Thyroid gland (tissue), 4 donors: ENCODE measurements around the gene CELSR2.

Source experiments
- POLR2A ChIP-seq, 2 donors: fragments of 450-650 bp; IDR thresholded peaks; one replicate each; pipeline ENCODE4 v1.6.1; 2017; ENCODE audit warnings: antibody characterized with exemption in 2 of 2, mild to moderate bottlenecking in 2 of 2, moderate library complexity in 1 of 2
- TF ChIP-seq, protein P1 (sequence below), 6 experiments: fragments of 200-600 bp in 3 of 6; fragments of 450-650 bp in 3 of 6; sonication (generic) in 3 of 6; IDR thresholded peaks; one replicate each; pipeline ENCODE4 v1.5.1; 2016 to 2019; ENCODE audit warnings: antibody characterized with exemption in 6 of 6, mild to moderate bottlenecking in 2 of 6, inconsistent platforms in 1 of 6, moderate library complexity in 1 of 6

DNA sequence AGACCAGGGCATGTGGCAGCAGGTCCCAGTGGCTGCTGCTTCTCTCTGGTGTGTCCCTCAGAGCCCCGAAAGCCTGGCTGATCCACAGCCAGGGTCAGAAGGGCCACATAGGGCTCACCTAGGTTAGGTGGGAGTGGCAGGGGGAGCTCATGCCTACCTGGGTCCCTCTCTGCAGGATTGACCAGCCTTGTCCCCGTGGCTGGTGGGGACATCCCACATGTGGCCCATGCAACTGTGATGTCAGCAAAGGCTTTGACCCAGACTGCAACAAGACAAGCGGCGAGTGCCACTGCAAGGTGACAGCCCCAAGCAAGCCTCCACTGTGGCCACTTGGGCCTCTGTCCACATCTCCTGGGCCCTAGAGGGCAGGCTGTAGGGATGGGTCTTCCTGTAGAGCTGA, 15.7 kb downstream of the CELSR2 start:
- no peak for TF ChIP-seq POLR2A (IDR thresholded peaks at IDR 0.05)
- TF ChIP-seq, protein P1, sequence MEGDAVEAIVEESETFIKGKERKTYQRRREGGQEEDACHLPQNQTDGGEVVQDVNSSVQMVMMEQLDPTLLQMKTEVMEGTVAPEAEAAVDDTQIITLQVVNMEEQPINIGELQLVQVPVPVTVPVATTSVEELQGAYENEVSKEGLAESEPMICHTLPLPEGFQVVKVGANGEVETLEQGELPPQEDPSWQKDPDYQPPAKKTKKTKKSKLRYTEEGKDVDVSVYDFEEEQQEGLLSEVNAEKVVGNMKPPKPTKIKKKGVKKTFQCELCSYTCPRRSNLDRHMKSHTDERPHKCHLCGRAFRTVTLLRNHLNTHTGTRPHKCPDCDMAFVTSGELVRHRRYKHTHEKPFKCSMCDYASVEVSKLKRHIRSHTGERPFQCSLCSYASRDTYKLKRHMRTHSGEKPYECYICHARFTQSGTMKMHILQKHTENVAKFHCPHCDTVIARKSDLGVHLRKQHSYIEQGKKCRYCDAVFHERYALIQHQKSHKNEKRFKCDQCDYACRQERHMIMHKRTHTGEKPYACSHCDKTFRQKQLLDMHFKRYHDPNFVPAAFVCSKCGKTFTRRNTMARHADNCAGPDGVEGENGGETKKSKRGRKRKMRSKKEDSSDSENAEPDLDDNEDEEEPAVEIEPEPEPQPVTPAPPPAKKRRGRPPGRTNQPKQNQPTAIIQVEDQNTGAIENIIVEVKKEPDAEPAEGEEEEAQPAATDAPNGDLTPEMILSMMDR (IDR thresholded peaks at IDR 0.05): no peak
